ENCODE results near the gene CD44. TPM values are rescaled to one million over a fixed set of nuclear protein-coding genes. Genes with fewer than 3 reads are reported as not detected.

The CD44 gene
- total RNA-seq, 1 donor from 2014 or later: 1,546 TPM

GRCh38 chr11:35214226-35214770, 75.3 kb downstream of the CD44 start:
- H3K4me1 Mint-ChIP-seq: peaks cover 85% of the 10 kb centered on the region
- CTCF ChIA-PET: interaction anchor here (0.7 kb wide), 2 partner anchors 23 to 288 kb away, joined by 3 to 4 read pairs; no protein-coding TSS in a partner anchor
- H3K27ac Mint-ChIP-seq: peak overlapping the region; percentile 70
- POLR2A ChIA-PET: interaction anchor here (0.6 to 0.7 kb wide), 2 partner anchors 150 to 207 kb away, joined by 3 read pairs; no protein-coding TSS in a partner anchor
- H3K27me3 Mint-ChIP-seq: no peaks in the 10 kb centered on the region
- no peak for DNase-seq
- peak overlapping the region; percentile 44 for H3K4me3 Mint-ChIP-seq
- ATAC-seq (ENCODE audit: low read depth): no peak
- H3K36me3 Mint-ChIP-seq (ENCODE audit: low read depth): peaks cover 95% of the 10 kb centered on the region
- intact Hi-C loops (cut with micrococcal nuclease): no loop called here
- TF ChIP-seq CTCF (IDR thresholded peaks at IDR 0.05): no peak
- peaks cover 4% of the 10 kb centered on the region for H3K9me3 Mint-ChIP-seq

- H3K27ac Mint-ChIP-seq: peak overlapping the region; percentile 70
- peaks cover 82% of the 10 kb centered on the region for H3K4me1 Mint-ChIP-seq
- intact Hi-C loops (cut with micrococcal nuclease): loop anchor here (5.0 kb wide), 1 partner anchor 137 kb away; no protein-coding TSS in a partner anchor
- peak overlapping the region; percentile 44 for H3K4me3 Mint-ChIP-seq
- TF ChIP-seq CTCF (IDR thresholded peaks at IDR 0.05): no peak
- H3K9me3 Mint-ChIP-seq: peaks cover 4% of the 10 kb centered on the region
- DNase-seq (no peak), ATAC-seq (ENCODE audit: low read depth) (peak; percentile 32)
- H3K27me3 Mint-ChIP-seq: no peaks in the 10 kb centered on the region
- POLR2A ChIA-PET: no interaction called here
- peaks cover 95% of the 10 kb centered on the region for H3K36me3 Mint-ChIP-seq (ENCODE audit: low read depth)
- CTCF ChIA-PET: no interaction called here
Observed at GRCh38 chr11:35214792-35215193, 75.8 kb downstream of the CD44 start.

GRCh38 chr11:35215945-35216344, 77.0 kb downstream of the CD44 start:
- H3K36me3 Mint-ChIP-seq (ENCODE audit: low read depth): peaks cover 94% of the 10 kb centered on the region
- ATAC-seq (ENCODE audit: low read depth) (no peak), DNase-seq (no peak)
- CTCF ChIA-PET: no interaction called here
- no peak overlapping the region for H3K4me3 Mint-ChIP-seq
- H3K9me3 Mint-ChIP-seq: no peaks in the 10 kb centered on the region
- H3K27ac Mint-ChIP-seq: peak overlapping the region; percentile 46
- peaks cover 75% of the 10 kb centered on the region for H3K4me1 Mint-ChIP-seq
- intact Hi-C loops (cut with micrococcal nuclease): loop anchor here (5.0 kb wide), 1 partner anchor 139 kb away; no protein-coding TSS in a partner anchor
- no peak for TF ChIP-seq CTCF (IDR thresholded peaks at IDR 0.05)
- no peaks in the 10 kb centered on the region for H3K27me3 Mint-ChIP-seq
- POLR2A ChIA-PET: no interaction called here

GRCh38 chr11:35216962-35217678, 78.1 kb downstream of the CD44 start:
- peaks cover 93% of the 10 kb centered on the region for H3K36me3 Mint-ChIP-seq (ENCODE audit: low read depth)
- peaks cover 63% of the 10 kb centered on the region for H3K4me1 Mint-ChIP-seq
- ATAC-seq (ENCODE audit: low read depth): peak; percentile 29
- peak overlapping the region; percentile 28 for H3K4me3 Mint-ChIP-seq
- ChIA-PET CTCF (no interaction called here), POLR2A (no interaction called here)
- H3K9me3 Mint-ChIP-seq: no peaks in the 10 kb centered on the region
- H3K27ac Mint-ChIP-seq: peak overlapping the region; percentile 85
- DNase-seq: no peak
- TF ChIP-seq CTCF (IDR thresholded peaks at IDR 0.05): no peak
- no peaks in the 10 kb centered on the region for H3K27me3 Mint-ChIP-seq
- intact Hi-C loops (cut with micrococcal nuclease): loop anchor here (5.0 kb wide), 1 partner anchor 140 kb away; no protein-coding TSS in a partner anchor

- ChIA-PET CTCF (no interaction called here), POLR2A (no interaction called here)
- Mint-ChIP-seq H3K36me3 (ENCODE audit: low read depth) (peaks cover 93% of the 10 kb centered on the region), H3K9me3 (no peaks in the 10 kb centered on the region), H3K4me3 (no peak overlapping the region), H3K27ac (no peak overlapping the region), H3K27me3 (no peaks in the 10 kb centered on the region), H3K4me1 (peaks cover 45% of the 10 kb centered on the region)
- ATAC-seq (ENCODE audit: low read depth) (no peak), DNase-seq (no peak)
- TF ChIP-seq CTCF (IDR thresholded peaks at IDR 0.05): no peak
- intact Hi-C loops (cut with micrococcal nuclease): loop anchor here (5.0 kb wide), 1 partner anchor 142 kb away; no protein-coding TSS in a partner anchor
Observed at GRCh38 chr11:35218956-35219355, 80.0 kb downstream of the CD44 start.
